GM18867 (cell line): Measurements from ENCODE around the gene PLA2G1B.

Experiments
- ATAC-seq: cut with Tn5 transposase; IDR thresholded peaks from one replicate; pipeline ENCODE4 v1.9.1; 2021; ENCODE audit warnings: mild to moderate bottlenecking, moderate library complexity; ENCODE audit not compliant: unreplicated experiment

PLA2G1B gene

GRCh38 chr12:120327593-120327992 lies at the start of gene PLA2G1B:
Gene PLA2G1B, minus strand, starts transcription at chr12:120327779. Its CDS starts 26 bp downstream, at chr12:120327753.
- no peak for ATAC-seq

- no peak for ATAC-seq
Measured at GRCh38 chr12:120376934-120377572, 49.5 kb upstream of the PLA2G1B start.

GRCh38 chr12:120376416-120376815 lies 48.8 kb upstream of the PLA2G1B start:
- no peak for ATAC-seq

GRCh38 chr12:120376009-120376408 lies 48.4 kb upstream of the PLA2G1B start:
- no peak for ATAC-seq

- ATAC-seq = no peak
Measured at GRCh38 chr12:120373683-120374082, 46.1 kb upstream of the PLA2G1B start.

GRCh38 chr12:120370343-120371243 lies 43.0 kb upstream of the PLA2G1B start:
- ATAC-seq = no peak

GRCh38 chr12:120369603-120370342 lies 42.2 kb upstream of the PLA2G1B start:
- no peak for ATAC-seq

GRCh38 chr12:120368789-120369602 lies 41.4 kb upstream of the PLA2G1B start, which contains the start of gene MSI1:
Gene MSI1, minus strand, starts transcription at chr12:120369164. Its CDS starts 73 bp downstream, at chr12:120369091.
- ATAC-seq = no peak

GRCh38 chr12:120367924-120368788 lies 40.6 kb upstream of the PLA2G1B start:
- ATAC-seq = no peak

GRCh38 chr12:120367233-120367923 lies 39.8 kb upstream of the PLA2G1B start:
- ATAC-seq = no peak

- no peak for ATAC-seq
Measured at GRCh38 chr12:120366845-120367232, 39.3 kb upstream of the PLA2G1B start.

GRCh38 chr12:120366341-120366705 lies 38.7 kb upstream of the PLA2G1B start:
- ATAC-seq = no peak

GRCh38 chr12:120365675-120366340 lies 38.2 kb upstream of the PLA2G1B start:
- no peak for ATAC-seq

- no peak for ATAC-seq
Measured at GRCh38 chr12:120364487-120364886, 36.9 kb upstream of the PLA2G1B start.

GRCh38 chr12:120363274-120363855 lies 35.8 kb upstream of the PLA2G1B start:
- no peak for ATAC-seq

- ATAC-seq = no peak
Measured at GRCh38 chr12:120362516-120363273, 35.1 kb upstream of the PLA2G1B start.

- no peak for ATAC-seq
Measured at GRCh38 chr12:120361506-120362208, 34.1 kb upstream of the PLA2G1B start.
